ENCODE measurements around the gene OBP2B.
"Not testable (repeated sequence)": the region's sequence is repeated elsewhere in the genome, so short reads cannot be mapped to it uniquely, and the experiment has no call there.

Gene OBP2B

GRCh38 chr9:133207021-133207531 is 2.0 kb downstream of the OBP2B start:
- Histone ChIP-seq H3K27me3 (ENCODE audit: insufficient read depth, low read length) (peaks cover 17% of the 10 kb centered on the region), H3K9me3 (ENCODE audit: low read length) (no peaks in the 10 kb centered on the region), H3K4me1 (ENCODE audit: insufficient read depth, low read length) (no peaks in the 10 kb centered on the region), H3K36me3 (ENCODE audit: insufficient read depth, low read length) (no peaks in the 10 kb centered on the region), H3K4me3 (ENCODE audit: low read length) (no peak overlapping the region), H2AFZ (ENCODE audit: low read depth, low read length) (no peak overlapping the region)

GRCh38 chr9:133205996-133206931 is 2.8 kb downstream of the OBP2B start:
- Histone ChIP-seq H2AFZ (ENCODE audit: low read depth, low read length) (no peak overlapping the region), H3K4me3 (ENCODE audit: low read length) (no peak overlapping the region), H3K36me3 (ENCODE audit: insufficient read depth, low read length) (no peaks in the 10 kb centered on the region), H3K4me1 (ENCODE audit: insufficient read depth, low read length) (no peaks in the 10 kb centered on the region), H3K9me3 (ENCODE audit: low read length) (no peaks in the 10 kb centered on the region), H3K27me3 (ENCODE audit: insufficient read depth, low read length) (peaks cover 20% of the 10 kb centered on the region)

GRCh38 chr9:133205481-133205887 is 3.6 kb downstream of the OBP2B start:
- H3K9me3 ChIP-seq (ENCODE audit: low read length); H3K36me3 ChIP-seq (ENCODE audit: insufficient read depth, low read length); H3K4me1 ChIP-seq (ENCODE audit: insufficient read depth, low read length); H3K4me3 ChIP-seq (ENCODE audit: low read length); H2AFZ ChIP-seq (ENCODE audit: low read depth, low read length): not testable (repeated sequence)
- H3K27me3 ChIP-seq (ENCODE audit: insufficient read depth, low read length): peaks cover 20% of the 10 kb centered on the region

GRCh38 chr9:133204993-133205336 is 4.1 kb downstream of the OBP2B start:
- Histone ChIP-seq H3K36me3 (ENCODE audit: insufficient read depth, low read length) (no peaks in the 10 kb centered on the region), H3K4me1 (ENCODE audit: insufficient read depth, low read length) (no peaks in the 10 kb centered on the region), H3K27me3 (ENCODE audit: insufficient read depth, low read length) (peaks cover 20% of the 10 kb centered on the region), H2AFZ (ENCODE audit: low read depth, low read length) (no peak overlapping the region), H3K9me3 (ENCODE audit: low read length) (no peaks in the 10 kb centered on the region), H3K4me3 (ENCODE audit: low read length) (no peak overlapping the region)

GRCh38 chr9:133204335-133204992 is 4.6 kb downstream of the OBP2B start:
- Histone ChIP-seq H3K36me3 (ENCODE audit: insufficient read depth, low read length) (no peaks in the 10 kb centered on the region), H3K4me1 (ENCODE audit: insufficient read depth, low read length) (no peaks in the 10 kb centered on the region), H3K27me3 (ENCODE audit: insufficient read depth, low read length) (peaks cover 20% of the 10 kb centered on the region), H3K4me3 (ENCODE audit: low read length) (no peak overlapping the region), H3K9me3 (ENCODE audit: low read length) (no peaks in the 10 kb centered on the region), H2AFZ (ENCODE audit: low read depth, low read length) (no peak overlapping the region)

- Histone ChIP-seq H3K36me3 (ENCODE audit: insufficient read depth, low read length) (no peaks in the 10 kb centered on the region), H3K4me1 (ENCODE audit: insufficient read depth, low read length) (no peaks in the 10 kb centered on the region), H3K27me3 (ENCODE audit: insufficient read depth, low read length) (peaks cover 20% of the 10 kb centered on the region), H3K9me3 (ENCODE audit: low read length) (no peaks in the 10 kb centered on the region), H2AFZ (ENCODE audit: low read depth, low read length) (no peak overlapping the region), H3K4me3 (ENCODE audit: low read length) (no peak overlapping the region)
Observed at GRCh38 chr9:133203506-133204075, 5.5 kb downstream of the OBP2B start.

- H3K27me3 ChIP-seq (ENCODE audit: insufficient read depth, low read length): peaks cover 20% of the 10 kb centered on the region
- H3K4me3 ChIP-seq (ENCODE audit: low read length): no peak overlapping the region
- H3K4me1 ChIP-seq (ENCODE audit: insufficient read depth, low read length): no peaks in the 10 kb centered on the region
- no peaks in the 10 kb centered on the region for H3K36me3 ChIP-seq (ENCODE audit: insufficient read depth, low read length)
- no peaks in the 10 kb centered on the region for H3K9me3 ChIP-seq (ENCODE audit: low read length)
- H2AFZ ChIP-seq (ENCODE audit: low read depth, low read length): no peak overlapping the region
Observed at GRCh38 chr9:133202688-133203453, 6.2 kb downstream of the OBP2B start.

GRCh38 chr9:133202145-133202513 is 6.9 kb downstream of the OBP2B start:
- H3K9me3 ChIP-seq (ENCODE audit: low read length): no peaks in the 10 kb centered on the region
- H3K36me3 ChIP-seq (ENCODE audit: insufficient read depth, low read length): no peaks in the 10 kb centered on the region
- H3K27me3 ChIP-seq (ENCODE audit: insufficient read depth, low read length): peaks cover 14% of the 10 kb centered on the region
- H2AFZ ChIP-seq (ENCODE audit: low read depth, low read length): no peak overlapping the region
- H3K4me1 ChIP-seq (ENCODE audit: insufficient read depth, low read length): no peaks in the 10 kb centered on the region
- no peak overlapping the region for H3K4me3 ChIP-seq (ENCODE audit: low read length)

- Histone ChIP-seq H2AFZ (ENCODE audit: low read depth, low read length) (no peak overlapping the region), H3K4me1 (ENCODE audit: insufficient read depth, low read length) (no peaks in the 10 kb centered on the region), H3K4me3 (ENCODE audit: low read length) (no peak overlapping the region), H3K9me3 (ENCODE audit: low read length) (no peaks in the 10 kb centered on the region), H3K27me3 (ENCODE audit: insufficient read depth, low read length) (peaks cover 13% of the 10 kb centered on the region), H3K36me3 (ENCODE audit: insufficient read depth, low read length) (no peaks in the 10 kb centered on the region)
Observed at GRCh38 chr9:133201424-133202144, 7.5 kb downstream of the OBP2B start.

- Histone ChIP-seq H3K27me3 (ENCODE audit: insufficient read depth, low read length) (peaks cover 13% of the 10 kb centered on the region), H3K4me1 (ENCODE audit: insufficient read depth, low read length) (no peaks in the 10 kb centered on the region), H3K36me3 (ENCODE audit: insufficient read depth, low read length) (no peaks in the 10 kb centered on the region), H2AFZ (ENCODE audit: low read depth, low read length) (no peak overlapping the region), H3K9me3 (ENCODE audit: low read length) (no peaks in the 10 kb centered on the region), H3K4me3 (ENCODE audit: low read length) (no peak overlapping the region)
Observed at GRCh38 chr9:133200631-133201030, 8.4 kb downstream of the OBP2B start.

GRCh38 chr9:133199648-133200321 is 9.3 kb downstream of the OBP2B start:
- Histone ChIP-seq H3K36me3 (ENCODE audit: insufficient read depth, low read length) (no peaks in the 10 kb centered on the region), H3K27me3 (ENCODE audit: insufficient read depth, low read length) (peaks cover 13% of the 10 kb centered on the region), H3K4me3 (ENCODE audit: low read length) (no peak overlapping the region), H3K4me1 (ENCODE audit: insufficient read depth, low read length) (no peaks in the 10 kb centered on the region), H3K9me3 (ENCODE audit: low read length) (no peaks in the 10 kb centered on the region), H2AFZ (ENCODE audit: low read depth, low read length) (no peak overlapping the region)

GRCh38 chr9:133195029-133195428 is 14.0 kb downstream of the OBP2B start:
- Histone ChIP-seq H3K36me3 (ENCODE audit: insufficient read depth, low read length) (no peaks in the 10 kb centered on the region), H3K4me1 (ENCODE audit: insufficient read depth, low read length) (no peaks in the 10 kb centered on the region), H3K4me3 (ENCODE audit: low read length) (no peak overlapping the region), H2AFZ (ENCODE audit: low read depth, low read length) (no peak overlapping the region), H3K27me3 (ENCODE audit: insufficient read depth, low read length) (no peaks in the 10 kb centered on the region), H3K9me3 (ENCODE audit: low read length) (no peaks in the 10 kb centered on the region)

Data from neuron (in vitro differentiated cells).